Left lung (tissue), 10 donors: ENCODE results near the gene PAX7. TPM values are rescaled to one million over a fixed set of nuclear protein-coding genes. Genes with fewer than 3 reads are reported as not detected.

Experiments
- ATAC-seq: fragments of 200-7000 bp; cut with Tn5 transposase; one replicate; pipeline ENCODE4 v1.9.1; 2020; ENCODE audit warnings: moderate library complexity
- DNase-seq, 4 donors: peaks; one replicate each; pipeline ENCODE4 v3.0.0-alpha.2; 2013 to 2020
- H3K27ac ChIP-seq, 2 donors: fragments of 200-600 bp; sonication (generic) in 1 of 2; one replicate each; pipeline versions ENCODE4 v1.5.0 to v1.8.0; 2020 to 2021
- H3K27me3 ChIP-seq, 2 donors: fragments of 200-600 bp; sonication (generic) in 1 of 2; one replicate each; pipeline versions ENCODE4 v1.5.0 to v1.8.0; 2020 to 2021
- H3K36me3 ChIP-seq, 2 donors: fragments of 200-600 bp; sonication (generic) in 1 of 2; one replicate each; pipeline versions ENCODE4 v1.5.0 to v1.8.0; 2020 to 2021
- H3K4me1 ChIP-seq, 2 donors: fragments of 200-600 bp; one replicate each; pipeline ENCODE4 v1.8.0; 2021
- H3K4me3 ChIP-seq, 2 donors: fragments of 200-600 bp; sonication (generic) in 1 of 2; one replicate each; pipeline versions ENCODE4 v1.5.0 to v1.8.0; 2020 to 2021; ENCODE audit warnings: mild to moderate bottlenecking in 1 of 2
- H3K9me3 ChIP-seq, 2 donors: fragments of 200-600 bp; sonication (generic) in 1 of 2; one replicate each; pipeline versions ENCODE4 v1.5.0 to v1.8.0; 2020 to 2021
- CTCF ChIP-seq, 2 donors: fragments of 200-600 bp; sonication (generic) in 1 of 2; IDR thresholded peaks; one replicate each; pipeline versions ENCODE4 v1.5.0 to v1.8.0; 2021; ENCODE audit warnings: antibody characterized with exemption in 2 of 2
- intact Hi-C, 2 donors: fragments of 100-400 bp; cut with DNase I; formaldehyde crosslinking; loops; one replicate each; pipeline versions ENCODE4 v1.11.2 to v1.14.2; 2022
- polyA plus RNA-seq, 6 donors: library from polyadenylated mRNA; unstranded; fragments of 120-200 nt; gene quantifications; one replicate each; pipeline ENCODE4 v1.2.1, GENCODE V29; 2013; ENCODE audit not compliant: insufficient read length in 6 of 6
- total RNA-seq, 2 donors: library from RNA; stranded (reverse); fragmentation: NEBNext Ultra II Directional; extraction: Animal tissue kit (Norgen Biotek cat#: 25700); gene quantifications; one replicate each; pipeline ENCODE4 v1.2.1, GENCODE V29; 2021
- donor health status: DM: no; HTN: yes; CAD: no.
- donor health status: DM: no; HTN: no; CAD: no.

Gene PAX7
- total and polyA plus RNA-seq, 8 donors: 0.03 TPM; not detected in 7

DNA sequence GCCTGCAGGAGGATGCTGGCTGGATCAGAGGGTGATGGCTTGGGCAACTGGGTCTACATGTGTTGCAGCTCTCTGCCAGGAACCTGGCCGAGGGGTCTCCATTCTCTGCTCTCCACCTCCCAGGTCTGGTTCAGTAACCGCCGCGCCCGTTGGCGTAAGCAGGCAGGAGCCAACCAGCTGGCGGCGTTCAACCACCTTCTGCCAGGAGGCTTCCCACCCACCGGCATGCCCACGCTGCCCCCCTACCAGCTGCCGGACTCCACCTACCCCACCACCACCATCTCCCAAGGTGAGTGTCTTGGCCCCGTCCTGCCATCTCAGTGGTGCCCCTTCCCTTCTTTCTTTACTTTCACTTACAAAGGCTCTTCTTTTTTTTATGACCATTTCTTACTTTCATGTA is 69.9 kb downstream of the PAX7 start:
- intact Hi-C loops: no loop called here
- no peak overlapping the region for H3K27ac ChIP-seq
- TF ChIP-seq CTCF (IDR thresholded peaks at IDR 0.05): no peak
- H3K4me3 ChIP-seq: no peak overlapping the region
- peaks cover 5 to 86% of the 10 kb centered on the region in 2 donors for H3K27me3 ChIP-seq
- H3K9me3 ChIP-seq: no peaks in the 10 kb centered on the region
- H3K4me1 ChIP-seq: no peaks in the 10 kb centered on the region
- DNase-seq (no peak), ATAC-seq (no peak)
- no peaks in the 10 kb centered on the region for H3K36me3 ChIP-seq

GRCh38 chr1:18701183-18701582 is 70.5 kb downstream of the PAX7 start:
- H3K4me3 ChIP-seq: no peak overlapping the region
- DNase-seq (no peak), ATAC-seq (no peak)
- H3K36me3 ChIP-seq: no peaks in the 10 kb centered on the region
- TF ChIP-seq CTCF (IDR thresholded peaks at IDR 0.05): no peak
- H3K27ac ChIP-seq: no peak overlapping the region
- intact Hi-C loops: no loop called here
- H3K27me3 ChIP-seq: peaks cover 5 to 86% of the 10 kb centered on the region in 2 donors
- no peaks in the 10 kb centered on the region for H3K4me1 ChIP-seq
- H3K9me3 ChIP-seq: no peaks in the 10 kb centered on the region

DNA sequence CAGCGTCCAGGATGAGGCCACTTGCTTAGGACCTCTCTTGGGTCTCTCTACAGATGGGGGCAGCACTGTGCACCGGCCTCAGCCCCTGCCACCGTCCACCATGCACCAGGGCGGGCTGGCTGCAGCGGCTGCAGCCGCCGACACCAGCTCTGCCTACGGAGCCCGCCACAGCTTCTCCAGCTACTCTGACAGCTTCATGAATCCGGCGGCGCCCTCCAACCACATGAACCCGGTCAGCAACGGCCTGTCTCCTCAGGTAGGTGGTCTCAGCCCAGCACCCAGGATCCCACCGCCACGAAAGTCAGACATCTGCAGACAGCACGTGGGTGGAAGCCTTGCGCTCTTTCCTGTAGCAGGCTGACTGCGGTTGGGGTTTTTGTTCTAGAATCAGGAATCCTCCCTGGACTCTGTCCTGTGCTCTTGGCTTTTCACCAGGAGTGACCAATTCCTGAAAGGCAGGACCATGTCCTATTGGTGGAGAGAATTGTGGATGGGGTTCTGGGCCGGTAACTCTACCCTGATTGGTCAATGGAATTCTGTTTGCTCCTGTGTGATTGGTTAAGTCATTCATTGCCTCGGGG is 72.5 kb downstream of the PAX7 start:
- Histone ChIP-seq H3K27ac (no peak overlapping the region), H3K27me3 (peaks cover 5 to 91% of the 10 kb centered on the region in 2 donors), H3K36me3 (no peaks in the 10 kb centered on the region), H3K4me3 (no peak overlapping the region), H3K4me1 (no peaks in the 10 kb centered on the region), H3K9me3 (no peaks in the 10 kb centered on the region)
- TF ChIP-seq CTCF (IDR thresholded peaks at IDR 0.05): no peak
- DNase-seq (no peak), ATAC-seq (no peak)
- intact Hi-C loops: no loop called here

- Histone ChIP-seq H3K27ac (no peak overlapping the region), H3K27me3 (peaks cover 5 to 93% of the 10 kb centered on the region in 2 donors), H3K9me3 (no peaks in the 10 kb centered on the region), H3K4me1 (no peaks in the 10 kb centered on the region), H3K36me3 (no peaks in the 10 kb centered on the region), H3K4me3 (no peak overlapping the region)
- ATAC-seq: no peak
- no peak for TF ChIP-seq CTCF (IDR thresholded peaks at IDR 0.05)
- no peak for DNase-seq
- intact Hi-C loops: no loop called here
Observed at GRCh38 chr1:18705811-18706210, 75.2 kb downstream of the PAX7 start.

- H3K27me3 ChIP-seq: peaks cover 4 to 96% of the 10 kb centered on the region in 2 donors
- no peaks in the 10 kb centered on the region for H3K4me1 ChIP-seq
- intact Hi-C loops: no loop called here
- ATAC-seq: no peak
- no peak for TF ChIP-seq CTCF (IDR thresholded peaks at IDR 0.05)
- no peaks in the 10 kb centered on the region for H3K9me3 ChIP-seq
- no peak for DNase-seq
- no peak overlapping the region for H3K27ac ChIP-seq
- no peaks in the 10 kb centered on the region for H3K36me3 ChIP-seq
- no peak overlapping the region for H3K4me3 ChIP-seq
Observed at GRCh38 chr1:18707696-18708257, 77.1 kb downstream of the PAX7 start.
